Testis (tissue), 3 donors: ENCODE data around the gene CROCC2. TPM values are rescaled to one million over a fixed set of nuclear protein-coding genes. Genes with fewer than 3 reads are reported as not detected.

Source experiments
- DNase-seq: peaks from one replicate; pipeline ENCODE4 v3.0.0-alpha.2; 2019
- H3K27ac ChIP-seq, 2 donors: fragments of 200-600 bp; sonication (generic); one replicate each; pipeline ENCODE4 v1.5.1; 2019
- H3K27me3 ChIP-seq: fragments of 200-600 bp; sonication (generic); one replicate; pipeline ENCODE4 v1.5.1; 2019
- H3K36me3 ChIP-seq: fragments of 200-600 bp; sonication (generic); one replicate; pipeline ENCODE4 v1.5.1; 2017; ENCODE audit warnings: low read depth; ENCODE audit errors: missing control alignments
- H3K4me1 ChIP-seq: fragments of 200-600 bp; sonication (generic); one replicate; pipeline ENCODE4 v1.5.1; 2019
- H3K4me3 ChIP-seq, 2 donors: fragments of 200-600 bp; sonication (generic); one replicate each; pipeline ENCODE4 v1.5.1; 2017 to 2019
- H3K9me3 ChIP-seq: fragments of 200-600 bp; sonication (generic); one replicate; pipeline ENCODE4 v1.5.1; 2017
- POLR2A ChIP-seq: fragments of 450-650 bp; IDR thresholded peaks from one replicate; pipeline ENCODE4 v1.6.1; 2017; ENCODE audit warnings: antibody characterized with exemption, mild to moderate bottlenecking, moderate library complexity
- WGBS, 2 donors: methylation state at CpG; one replicate each; pipeline ENCODE4 v1.1.5; 2018; 5-methylcytosine and 5-hydroxymethylcytosine counted together
- intact Hi-C: fragments of 100-400 bp; cut with DNase I; formaldehyde crosslinking; loops from one replicate; pipeline ENCODE4 v1.15.1; 2023; ENCODE audit warnings: low total_unique reads
- polyA plus RNA-seq: library from polyadenylated mRNA; stranded (reverse); fragments of 350-450 nt; fragmentation: Illumina TruSeq; extraction: RNeasy Lipid Tissue Mini Kit (QIAGEN cat#74804); gene quantifications from one replicate; pipeline ENCODE4 v1.2.3, GENCODE V29; 2014; ENCODE audit warnings: low read depth, low replicate concordance; ENCODE audit not compliant: insufficient read depth
- total RNA-seq, 2 donors: library from RNA; depleted of rRNA; stranded (reverse); fragments of >200 nt; gene quantifications; one replicate each; pipeline ENCODE4 v1.2.3, GENCODE V29; 2016
- TF ChIP-seq, protein P1 (sequence below), 3 experiments: fragments of 450-650 bp in 2 of 3; fragments of 200-600 bp in 1 of 3; sonication (generic) in 1 of 3; IDR thresholded peaks; one replicate each; pipeline ENCODE4 v1.5.1; 2016 to 2019; ENCODE audit warnings: antibody characterized with exemption in 3 of 3, mild to moderate bottlenecking in 2 of 3, moderate library complexity in 1 of 3

The CROCC2 gene
- total and polyA plus RNA-seq, 3 donors from 2014 or later, result 0.43 to 0.55 (median 0.51) TPM

DNA sequence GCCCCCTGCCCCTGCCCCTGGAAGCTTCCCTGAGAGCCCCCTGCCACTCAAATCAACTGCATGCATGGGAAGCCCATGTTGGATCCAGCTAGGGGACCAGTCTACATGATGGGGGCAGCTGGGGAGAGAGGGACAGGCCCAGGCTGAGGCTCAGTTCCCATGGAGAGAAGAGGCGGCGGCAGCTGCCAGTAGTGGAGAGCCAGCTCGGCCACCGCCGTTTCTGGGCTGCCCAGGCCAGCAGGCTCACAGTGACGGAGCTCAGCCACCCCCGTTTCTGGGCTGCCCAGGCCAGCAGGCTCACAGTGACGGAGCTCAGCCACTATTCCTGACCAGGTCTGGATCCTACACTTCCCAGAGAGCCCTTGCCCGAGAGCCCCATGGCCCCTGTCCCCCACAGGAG is 13.8 kb upstream of the CROCC2 start:
- intact Hi-C loops, result no loop called here
- no peak for DNase-seq
- Histone ChIP-seq H3K36me3 (no peaks in the 10 kb centered on the region), H3K4me3 (no peak overlapping the region), H3K27ac (no peak overlapping the region), H3K27me3 (no peaks in the 10 kb centered on the region), H3K9me3 (no peaks in the 10 kb centered on the region), H3K4me1 (no peaks in the 10 kb centered on the region)
- WGBS, 2 donors, result 77 to 97% methylated on average over 5 to 8 of the region's 9 CpGs
- TF ChIP-seq, protein P1, sequence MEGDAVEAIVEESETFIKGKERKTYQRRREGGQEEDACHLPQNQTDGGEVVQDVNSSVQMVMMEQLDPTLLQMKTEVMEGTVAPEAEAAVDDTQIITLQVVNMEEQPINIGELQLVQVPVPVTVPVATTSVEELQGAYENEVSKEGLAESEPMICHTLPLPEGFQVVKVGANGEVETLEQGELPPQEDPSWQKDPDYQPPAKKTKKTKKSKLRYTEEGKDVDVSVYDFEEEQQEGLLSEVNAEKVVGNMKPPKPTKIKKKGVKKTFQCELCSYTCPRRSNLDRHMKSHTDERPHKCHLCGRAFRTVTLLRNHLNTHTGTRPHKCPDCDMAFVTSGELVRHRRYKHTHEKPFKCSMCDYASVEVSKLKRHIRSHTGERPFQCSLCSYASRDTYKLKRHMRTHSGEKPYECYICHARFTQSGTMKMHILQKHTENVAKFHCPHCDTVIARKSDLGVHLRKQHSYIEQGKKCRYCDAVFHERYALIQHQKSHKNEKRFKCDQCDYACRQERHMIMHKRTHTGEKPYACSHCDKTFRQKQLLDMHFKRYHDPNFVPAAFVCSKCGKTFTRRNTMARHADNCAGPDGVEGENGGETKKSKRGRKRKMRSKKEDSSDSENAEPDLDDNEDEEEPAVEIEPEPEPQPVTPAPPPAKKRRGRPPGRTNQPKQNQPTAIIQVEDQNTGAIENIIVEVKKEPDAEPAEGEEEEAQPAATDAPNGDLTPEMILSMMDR (IDR thresholded peaks at IDR 0.05), result no peak
- TF ChIP-seq POLR2A, result no peak

DNA sequence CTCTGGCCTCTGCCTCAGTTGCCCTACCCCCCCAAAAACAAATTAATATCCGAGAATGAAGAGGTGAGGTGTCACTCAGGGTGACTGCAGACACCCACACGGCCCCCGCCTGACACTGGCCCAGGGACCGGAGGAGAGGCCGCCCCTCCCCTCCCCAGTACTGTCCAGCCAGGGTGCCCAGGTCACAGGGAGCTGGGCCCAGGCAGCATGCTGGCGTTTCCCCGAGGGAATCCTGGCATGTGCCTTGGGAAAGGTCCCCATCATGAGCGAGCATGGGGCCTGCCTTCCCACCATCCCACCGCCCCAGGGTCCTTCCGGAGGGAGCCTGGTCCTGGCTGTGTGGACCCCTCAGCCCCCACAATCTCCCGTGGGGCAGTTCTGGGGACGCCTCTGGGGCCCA is 13.2 kb upstream of the CROCC2 start:
- H3K4me1 ChIP-seq, result no peaks in the 10 kb centered on the region
- intact Hi-C loops, result no loop called here
- no peaks in the 10 kb centered on the region for H3K36me3 ChIP-seq
- no peak overlapping the region for H3K4me3 ChIP-seq
- TF ChIP-seq, protein P1 (IDR thresholded peaks at IDR 0.05), result no peak
- no peak for TF ChIP-seq POLR2A
- no peaks in the 10 kb centered on the region for H3K9me3 ChIP-seq
- 86 to 93% methylated on average over 5 to 12 of the region's 12 CpGs for WGBS, 2 donors
- no peaks in the 10 kb centered on the region for H3K27me3 ChIP-seq
- DNase-seq, result no peak
- H3K27ac ChIP-seq, result no peak overlapping the region

DNA sequence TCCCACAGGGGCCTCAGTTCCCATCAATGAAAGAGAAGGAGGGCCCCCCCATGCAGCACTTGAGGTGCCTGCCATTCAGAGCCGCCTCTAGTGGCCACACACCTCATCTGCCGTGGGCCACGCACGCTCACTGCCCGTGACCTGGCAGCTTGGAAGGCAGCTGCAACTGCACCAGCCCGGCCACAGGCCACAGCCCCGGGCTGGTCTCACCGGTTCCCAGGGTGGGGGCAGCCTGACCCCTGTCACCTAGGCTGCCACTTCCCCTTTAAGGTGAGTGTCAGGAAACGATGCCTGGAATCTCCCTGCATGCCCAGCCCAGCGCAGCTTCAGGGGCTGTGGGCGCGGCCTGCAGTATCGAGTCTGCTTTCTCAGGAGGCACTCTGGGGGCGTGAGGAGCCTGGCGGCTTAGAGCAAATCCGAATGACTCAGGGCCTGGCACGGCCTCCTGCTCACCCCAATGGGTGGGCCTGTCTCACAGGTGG is 12.7 kb upstream of the CROCC2 start:
- no peaks in the 10 kb centered on the region for H3K9me3 ChIP-seq
- no peak overlapping the region for H3K4me3 ChIP-seq
- no peaks in the 10 kb centered on the region for H3K36me3 ChIP-seq
- WGBS, 2 donors, result 67 to 79% methylated on average over 3 to 16 of the region's 17 CpGs
- no peaks in the 10 kb centered on the region for H3K27me3 ChIP-seq
- intact Hi-C loops, result no loop called here
- TF ChIP-seq, protein P1 (IDR thresholded peaks at IDR 0.05), result no peak
- TF ChIP-seq POLR2A, result no peak
- no peak for DNase-seq
- H3K27ac ChIP-seq, result no peak overlapping the region
- H3K4me1 ChIP-seq, result peaks cover 2% of the 10 kb centered on the region

DNA sequence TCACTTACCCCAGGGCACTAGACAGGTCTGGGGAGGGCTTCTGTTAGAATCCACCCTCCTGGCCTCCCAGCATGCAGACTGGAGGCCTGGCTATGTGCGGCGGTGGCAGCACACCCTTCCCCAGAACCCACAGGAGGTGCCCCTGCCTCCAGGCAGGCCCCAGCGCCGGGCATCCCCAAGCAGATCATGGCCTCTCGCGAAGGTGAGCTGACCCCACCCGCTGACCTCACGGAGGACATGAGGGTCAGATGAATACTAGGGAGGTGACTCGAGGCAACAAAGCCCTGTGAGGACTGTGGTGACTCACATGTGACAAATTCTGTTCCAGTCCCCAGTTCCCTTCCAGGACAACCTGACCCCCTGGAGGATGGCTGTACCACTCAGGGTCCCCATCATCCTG is 12.1 kb upstream of the CROCC2 start:
- DNase-seq, result no peak
- no peaks in the 10 kb centered on the region for H3K27me3 ChIP-seq
- H3K4me3 ChIP-seq, result no peak overlapping the region
- H3K9me3 ChIP-seq, result no peaks in the 10 kb centered on the region
- TF ChIP-seq, protein P1 (IDR thresholded peaks at IDR 0.05), result no peak
- TF ChIP-seq POLR2A, result no peak
- H3K36me3 ChIP-seq, result no peaks in the 10 kb centered on the region
- H3K4me1 ChIP-seq, result peaks cover 8% of the 10 kb centered on the region
- 95% methylated on average over 9 of the region's 9 CpGs; no CpG with 5 or more reads in 1 of the 2 donors for WGBS, 2 donors
- no peak overlapping the region for H3K27ac ChIP-seq
- intact Hi-C loops, result no loop called here

DNA sequence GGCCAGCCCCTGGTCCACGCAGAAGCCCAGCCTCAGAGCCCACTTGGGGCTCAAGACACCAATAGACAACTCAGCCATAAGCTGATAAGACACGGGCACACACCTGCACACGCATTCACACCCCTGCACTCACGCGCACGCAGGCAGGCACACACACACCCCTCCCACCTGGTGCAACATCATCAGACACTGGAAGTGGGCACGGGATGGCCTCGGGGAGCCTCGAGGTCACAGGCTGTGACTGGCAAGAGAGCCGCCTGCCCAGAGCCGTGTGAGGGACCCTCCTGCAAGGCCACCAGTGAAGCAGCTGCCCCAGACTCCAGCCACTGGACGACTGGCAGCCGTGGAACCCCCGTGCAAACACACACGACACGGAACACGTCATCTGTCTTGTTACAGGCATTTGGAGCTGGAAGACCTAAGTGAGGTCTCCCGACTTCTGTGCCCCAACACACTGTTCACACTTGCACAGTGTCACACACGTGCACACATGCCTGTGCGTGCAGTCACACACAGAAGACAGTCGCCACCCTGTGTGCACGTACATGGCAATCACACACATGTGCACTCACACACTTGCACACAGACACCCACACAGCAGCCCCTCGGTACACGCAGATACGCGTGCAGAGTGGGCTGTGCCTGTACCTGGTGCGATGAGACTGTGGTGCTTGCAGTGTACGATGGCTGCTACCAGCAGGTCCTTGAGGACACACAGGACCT is 11.1 kb upstream of the CROCC2 start:
- TF ChIP-seq POLR2A, result no peak
- TF ChIP-seq, protein P1 (IDR thresholded peaks at IDR 0.05), result no peak
- WGBS, 2 donors, result 89 to 95% methylated on average over 10 to 28 of the region's 28 CpGs
- no peak for DNase-seq
- H3K36me3 ChIP-seq, result no peaks in the 10 kb centered on the region
- no peaks in the 10 kb centered on the region for H3K9me3 ChIP-seq
- H3K4me3 ChIP-seq, result no peak overlapping the region
- no peaks in the 10 kb centered on the region for H3K27me3 ChIP-seq
- H3K27ac ChIP-seq, result no peak overlapping the region
- H3K4me1 ChIP-seq, result peaks cover 11% of the 10 kb centered on the region
- intact Hi-C loops, result no loop called here
